HCT116 (cell line): ENCODE data around the gene GRID2. TPM values are rescaled to one million over a fixed set of nuclear protein-coding genes. Genes with fewer than 3 reads are reported as not detected.

ENCODE experiments used
- ATAC-seq: fragments of 200-7000 bp; cut with Tn5 transposase; 2 replicates; pipeline ENCODE4 v1.9.1; 2020; ENCODE audit warnings: mild to moderate bottlenecking, moderate library complexity
- BruUV-seq: library from RNA; stranded (reverse); fragments of 400-500 nt; replicated peaks from 2 replicates; lab custom pipeline; 2021; lab: Mats Ljungman, UMichigan
- CTCF ChIA-PET: fragments of 300-600 bp; sonication (Branson Sonifier 250); formaldehyde crosslinking; loops from one replicate; lab custom pipeline; 2021; ENCODE audit warnings: antibody characterized with exemption; lab: Charles Lee
- POLR2A ChIA-PET: fragments of 300-600, 350-600 bp; sonication (Branson Sonifier 250); formaldehyde crosslinking; loops from one replicate; lab custom pipeline; 2021; ENCODE audit warnings: antibody characterized with exemption; lab: Charles Lee
- RAD21 ChIA-PET, 2 experiments: fragments of 300-600 bp; sonication (Branson Sonifier 250); formaldehyde crosslinking; loops; one replicate each; lab custom pipeline; 2023; ENCODE audit warnings: low total read pairs in 2 of 2; ENCODE audit not compliant: uncharacterized antibody in 2 of 2, unreplicated experiment in 2 of 2, low non-redundant PET in 1 of 2; lab: Charles Lee
- DNase-seq: peaks from one replicate; pipeline ENCODE4 v3.0.0-alpha.2; 2010; ENCODE audit warnings: low read depth, low spot score
- H2AFZ ChIP-seq: fragments of 200-600 bp; shearing (Covaris generic), sonication (generic); 2 replicates; pipeline ENCODE4 v1.6.1; 2017; ENCODE audit warnings: low read depth, mixed run types, mixed read lengths, antibody characterized with exemption, low read length; ENCODE audit not compliant: poor library complexity, severe bottlenecking
- H3K27ac ChIP-seq: 2 replicates; pipeline ENCODE4 v1.5.1; 2012; ENCODE audit warnings: low read depth, low read length
- H3K27me3 ChIP-seq: fragments of 200-600 bp; sonication (generic); 2 replicates; pipeline ENCODE4 v1.6.1; 2016; ENCODE audit warnings: mixed run types, low read length, mixed read lengths; ENCODE audit not compliant: insufficient read depth
- H3K36me3 ChIP-seq, 2 experiments: fragments of 200-500 bp in 1 of 2; fragments of 200-600 bp in 1 of 2; sonication (Bioruptor generic) in 1 of 2; sonication (generic) in 1 of 2; 2 replicates each; pipeline versions ENCODE4 v1.5.1 to v1.6.1; 2014 to 2016; ENCODE audit warnings: low read length in 2 of 2, inconsistent platforms in 1 of 2, mixed read lengths in 1 of 2, mixed run types in 1 of 2; ENCODE audit not compliant: insufficient read depth in 2 of 2, control insufficient read depth in 1 of 2
- H3K4me1 ChIP-seq, 2 experiments: fragments of 200-600 bp in 1 of 2; sonication (generic) in 1 of 2; 2 replicates each; pipeline versions ENCODE4 v1.5.1 to v1.6.1; 2012 to 2017; ENCODE audit warnings: low read length in 2 of 2, inconsistent platforms in 1 of 2, mild to moderate bottlenecking in 1 of 2, mixed read lengths in 1 of 2, mixed run types in 1 of 2, moderate library complexity in 1 of 2; ENCODE audit not compliant: insufficient read depth in 2 of 2, control insufficient read depth in 1 of 2
- H3K4me2 ChIP-seq: fragments of 200-600 bp; sonication (generic); 2 replicates; pipeline ENCODE4 v1.6.1; 2017; ENCODE audit warnings: mixed run types, low read length, mixed read lengths
- H3K4me3 ChIP-seq, 2 experiments: fragments of 200-600 bp in 1 of 2; sonication (generic) in 1 of 2; replicated peaks in 1 of 2; 2 replicates each; pipeline ENCODE4 v1.5.1; 2011 to 2016; ENCODE audit warnings: low read length in 2 of 2, control low read depth in 1 of 2, low read depth in 1 of 2, mild to moderate bottlenecking in 1 of 2, mixed read lengths in 1 of 2, mixed run types in 1 of 2
- H3K79me2 ChIP-seq: fragments of 200-600 bp; sonication (generic); 2 replicates; pipeline ENCODE4 v1.6.1; 2017; ENCODE audit warnings: mild to moderate bottlenecking, mixed run types, low read length, moderate library complexity, mixed read lengths; ENCODE audit not compliant: insufficient read depth
- H3K9ac ChIP-seq: fragments of 200-600 bp; sonication (generic); 2 replicates; pipeline ENCODE4 v1.6.1; 2016; ENCODE audit warnings: low read length, mixed read lengths
- H3K9me2 ChIP-seq: fragments of 200-600 bp; sonication (generic), shearing (Covaris generic); 2 replicates; pipeline ENCODE4 v1.6.1; 2017; ENCODE audit warnings: mixed run types, mild to moderate bottlenecking, moderate library complexity; ENCODE audit not compliant: insufficient read depth
- H3K9me3 ChIP-seq, 2 experiments: fragments of 200-500 bp in 1 of 2; fragments of 200-600 bp in 1 of 2; sonication (Bioruptor generic) in 1 of 2; sonication (generic) in 1 of 2; 2 replicates each; pipeline ENCODE4 v1.6.1; 2014 to 2017; ENCODE audit warnings: low read length in 2 of 2, mixed read lengths in 2 of 2, inconsistent platforms in 1 of 2, low read depth in 1 of 2, mild to moderate bottlenecking in 1 of 2, mixed run types in 1 of 2, moderate library complexity in 1 of 2; ENCODE audit not compliant: control insufficient read depth in 1 of 2, insufficient read depth in 1 of 2
- H4K20me1 ChIP-seq: fragments of 200-600 bp; sonication (generic), shearing (Covaris generic); 2 replicates; pipeline ENCODE4 v1.6.1; 2017; ENCODE audit warnings: mixed run types, mild to moderate bottlenecking, moderate library complexity; ENCODE audit not compliant: insufficient read depth
- CBX3 ChIP-seq: IDR thresholded peaks from 2 replicates; pipeline ENCODE4 v1.6.1; 2012; ENCODE audit warnings: low read depth
- EZH2 ChIP-seq: fragments of 200-600 bp; sonication (generic); IDR thresholded peaks from 2 replicates; pipeline ENCODE4 v1.6.1; 2017; ENCODE audit warnings: antibody characterized with exemption, mixed run types
- FOSL1 ChIP-seq: IDR thresholded peaks from 2 replicates; pipeline ENCODE4 v1.6.1; 2012; ENCODE audit warnings: low read depth
- POLR2A ChIP-seq: IDR thresholded peaks from 2 replicates; pipeline ENCODE4 v1.7.0; 2011; ENCODE audit warnings: borderline replicate concordance; ENCODE audit not compliant: insufficient read depth, insufficient read length; ENCODE audit errors: extremely low read depth
- SIN3A ChIP-seq: IDR thresholded peaks from 2 replicates; pipeline ENCODE4 v1.6.1; 2012; ENCODE audit warnings: low read depth
- ZBTB33 ChIP-seq: IDR thresholded peaks from 2 replicates; pipeline ENCODE4 v1.6.1; 2011; ENCODE audit warnings: mild to moderate bottlenecking, low read length, moderate library complexity; ENCODE audit not compliant: insufficient replicate concordance; ENCODE audit errors: extremely low read depth
- intact Hi-C: fragments of 100-400 bp; cut with micrococcal nuclease; formaldehyde crosslinking; loops from 2 replicates; pipeline ENCODE4 v1.10.0; 2022
- total RNA-seq: library from RNA; stranded (reverse); gene quantifications from one replicate; pipeline ENCODE4 v1.2.1, GENCODE V29; 2021; ENCODE audit not compliant: unreplicated experiment

Gene GRID2
- total RNA-seq, 1 experiment from 2014 or later, result not detected

- no peak for DNase-seq
- intact Hi-C loops, result no loop called here
- TF ChIP-seq EZH2 (no peak), SIN3A (no peak), FOSL1 (no peak), CBX3 (no peak)
- TF ChIP-seq, all 23 proteins: peak for 0
- no peaks in the 10 kb centered on the region for H3K4me1 ChIP-seq
- H3K9me3 ChIP-seq, result no peaks in the 10 kb centered on the region
- no peak for ATAC-seq
- no peaks in the 10 kb centered on the region for H3K36me3 ChIP-seq
- no peaks in the 10 kb centered on the region for H4K20me1 ChIP-seq
- POLR2A ChIA-PET, result no interaction called here
- no TSS peak for BruUV-seq
- CTCF ChIA-PET, result no interaction called here
- H3K9me2 ChIP-seq, result no peaks in the 10 kb centered on the region
- no peak overlapping the region for H3K9ac ChIP-seq
- H3K27me3 ChIP-seq, result no peaks in the 10 kb centered on the region
- H3K4me3 ChIP-seq, result no peak overlapping the region
- H3K79me2 ChIP-seq, result no peaks in the 10 kb centered on the region
- no peak overlapping the region for H3K4me2 ChIP-seq
- RAD21 ChIA-PET, result no interaction called here
- no peak overlapping the region for H3K27ac ChIP-seq
- H2AFZ ChIP-seq, result no peak overlapping the region
These were observed 1165.8 kb downstream of the GRID2 start for GRCh38 chr4:93469560-93469959.

- no peaks in the 10 kb centered on the region for H3K9me3 ChIP-seq
- peaks cover 0 to 7% of the 10 kb centered on the region in 2 experiments; a peak in 3 of 4 replicates for H3K4me1 ChIP-seq
- H3K4me2 ChIP-seq, result no peak overlapping the region
- H3K36me3 ChIP-seq, result no peaks in the 10 kb centered on the region
- no peak overlapping the region for H3K27ac ChIP-seq
- no peaks in the 10 kb centered on the region for H3K27me3 ChIP-seq
- no peak for DNase-seq
- H4K20me1 ChIP-seq, result no peaks in the 10 kb centered on the region
- H3K9ac ChIP-seq, result no peak overlapping the region
- TF ChIP-seq POLR2A, result no peak
- no peak for TF ChIP-seq FOSL1
- no peak for TF ChIP-seq CBX3
- no peak for TF ChIP-seq ZBTB33
- TF ChIP-seq, all 23 proteins: peak for 0
- no TSS peak for BruUV-seq
- ChIA-PET CTCF (no interaction called here), RAD21 (no interaction called here), POLR2A (no interaction called here)
- intact Hi-C loops, result no loop called here
- H3K79me2 ChIP-seq, result no peaks in the 10 kb centered on the region
- H3K4me3 ChIP-seq, result no peak overlapping the region
- H2AFZ ChIP-seq, result no peak overlapping the region
- H3K9me2 ChIP-seq, result no peaks in the 10 kb centered on the region
- no peak for ATAC-seq
These were observed 1172.0 kb downstream of the GRID2 start for GRCh38 chr4:93475730-93476129.
